Measurements from ENCODE around the gene IL27RA. TPM values are rescaled to one million over a fixed set of nuclear protein-coding genes. Genes with fewer than 3 reads are reported as not detected.

Gene IL27RA
- total and polyA plus RNA-seq, 4 donors, result 1.0 to 2.8 (median 1.6) TPM

- Histone ChIP-seq H3K4me3 (ENCODE audit: low read depth in 1 of 3, low read length in 3 of 3) (no peak overlapping the region), H3K9me3 (ENCODE audit: control insufficient read depth in 4 of 4, low read length in 3 of 4) (no peaks in the 10 kb centered on the region), H3K27me3 (ENCODE audit: control insufficient read depth in 4 of 4, insufficient read depth in 4 of 4, low read length in 3 of 4) (no peaks in the 10 kb centered on the region), H3K4me1 (ENCODE audit: control insufficient read depth in 4 of 4, insufficient read depth in 4 of 4, low read length in 3 of 4) (no peaks in the 10 kb centered on the region), H3K9ac (ENCODE audit: low read depth in 1 of 2, low read length in 2 of 2) (no peak overlapping the region), H3K36me3 (ENCODE audit: control insufficient read depth in 4 of 4, insufficient read depth in 3 of 4, low read depth in 1 of 4, low read length in 3 of 4) (peaks cover 13 to 60% (median 32%) of the 10 kb centered on the region in 4 donors), H3K27ac (ENCODE audit: low read depth in 1 of 2, low read length in 2 of 2) (no peak overlapping the region)
- DNase-seq (ENCODE audit: low spot score), result no peak
- WGBS, result 95% methylated on average over 6 of the region's 6 CpGs
- TF ChIP-seq ATF3 (IDR thresholded peaks at IDR 0.05), result no peak
- TF ChIP-seq FOXA1 (IDR thresholded peaks at IDR 0.05), result no peak
- TF ChIP-seq SP1 (IDR thresholded peaks at IDR 0.05), result no peak
- no peak for TF ChIP-seq ZBTB33 (IDR thresholded peaks at IDR 0.05)
- TF ChIP-seq TAF1 (conservative IDR thresholded peaks at IDR 0.05), result no peak
- TF ChIP-seq EGR1 (IDR thresholded peaks at IDR 0.05; ENCODE audit: low read depth in 2 of 2), result no peak
Measured at GRCh38 chr19:14101003-14101545, 69.5 kb downstream of the IL27RA start.

GRCh38 chr19:14102102-14102696 is 70.6 kb downstream of the IL27RA start:
- Histone ChIP-seq H3K27ac (ENCODE audit: low read depth in 1 of 2, low read length in 2 of 2) (no peak overlapping the region), H3K9ac (ENCODE audit: low read depth in 1 of 2, low read length in 2 of 2) (no peak overlapping the region), H3K4me1 (ENCODE audit: control insufficient read depth in 4 of 4, insufficient read depth in 4 of 4, low read length in 3 of 4) (no peaks in the 10 kb centered on the region), H3K27me3 (ENCODE audit: control insufficient read depth in 4 of 4, insufficient read depth in 4 of 4, low read length in 3 of 4) (no peaks in the 10 kb centered on the region), H3K4me3 (ENCODE audit: low read depth in 1 of 3, low read length in 3 of 3) (no peak overlapping the region), H3K9me3 (ENCODE audit: control insufficient read depth in 4 of 4, low read length in 3 of 4) (no peaks in the 10 kb centered on the region), H3K36me3 (ENCODE audit: control insufficient read depth in 4 of 4, insufficient read depth in 3 of 4, low read depth in 1 of 4, low read length in 3 of 4) (peaks cover 18 to 55% (median 31%) of the 10 kb centered on the region in 4 donors)
- TF ChIP-seq ATF3 (IDR thresholded peaks at IDR 0.05) (no peak), TAF1 (conservative IDR thresholded peaks at IDR 0.05) (no peak), RAD21 (IDR thresholded peaks at IDR 0.05) (no peak), EGR1 (IDR thresholded peaks at IDR 0.05; ENCODE audit: low read depth in 2 of 2) (no peak), ZBTB33 (IDR thresholded peaks at IDR 0.05) (no peak), GABPA (IDR thresholded peaks at IDR 0.05 in 1 of 2, conservative IDR thresholded peaks at IDR 0.05 in 1 of 2) (no peak), NR2F2 (IDR thresholded peaks at IDR 0.05) (no peak), REST (IDR thresholded peaks at IDR 0.05) (no peak), HNF4A (conservative IDR thresholded peaks at IDR 0.05) (no peak)
- WGBS, result 80% methylated on average over 11 of the region's 11 CpGs
- DNase-seq (ENCODE audit: low spot score), result no peak

All from liver (tissue), 9 donors.